LNCAP (cell line): ENCODE data around the gene C1orf122.

Experiments used
- TF ChIP-seq, protein P1 (sequence below): fragments of 450-650 bp; IDR thresholded peaks from 2 replicates; pipeline ENCODE4 v1.5.1; 2017; ENCODE audit warnings: mild to moderate bottlenecking

Gene C1orf122

DNA sequence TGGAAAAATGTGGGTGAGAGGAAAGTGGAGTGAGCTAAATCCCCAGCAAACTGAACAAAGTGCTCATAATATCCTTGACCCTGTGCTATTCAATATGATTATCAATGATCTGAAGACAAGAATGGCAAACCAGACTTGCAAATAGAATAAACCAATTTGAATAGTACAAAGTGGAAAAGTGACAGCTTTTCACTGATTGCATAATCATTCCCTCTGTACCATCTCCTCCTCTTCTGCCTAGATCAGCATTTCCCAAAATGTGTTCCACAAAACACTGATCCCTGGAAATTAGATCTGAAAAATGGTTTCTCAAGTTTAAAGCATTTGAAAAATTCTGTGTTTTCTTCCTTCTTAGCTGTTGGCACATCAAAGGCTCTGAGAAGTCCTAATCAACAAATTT lies 43.7 kb downstream of the C1orf122 start:
- TF ChIP-seq, protein P1, sequence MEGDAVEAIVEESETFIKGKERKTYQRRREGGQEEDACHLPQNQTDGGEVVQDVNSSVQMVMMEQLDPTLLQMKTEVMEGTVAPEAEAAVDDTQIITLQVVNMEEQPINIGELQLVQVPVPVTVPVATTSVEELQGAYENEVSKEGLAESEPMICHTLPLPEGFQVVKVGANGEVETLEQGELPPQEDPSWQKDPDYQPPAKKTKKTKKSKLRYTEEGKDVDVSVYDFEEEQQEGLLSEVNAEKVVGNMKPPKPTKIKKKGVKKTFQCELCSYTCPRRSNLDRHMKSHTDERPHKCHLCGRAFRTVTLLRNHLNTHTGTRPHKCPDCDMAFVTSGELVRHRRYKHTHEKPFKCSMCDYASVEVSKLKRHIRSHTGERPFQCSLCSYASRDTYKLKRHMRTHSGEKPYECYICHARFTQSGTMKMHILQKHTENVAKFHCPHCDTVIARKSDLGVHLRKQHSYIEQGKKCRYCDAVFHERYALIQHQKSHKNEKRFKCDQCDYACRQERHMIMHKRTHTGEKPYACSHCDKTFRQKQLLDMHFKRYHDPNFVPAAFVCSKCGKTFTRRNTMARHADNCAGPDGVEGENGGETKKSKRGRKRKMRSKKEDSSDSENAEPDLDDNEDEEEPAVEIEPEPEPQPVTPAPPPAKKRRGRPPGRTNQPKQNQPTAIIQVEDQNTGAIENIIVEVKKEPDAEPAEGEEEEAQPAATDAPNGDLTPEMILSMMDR = no peak

DNA sequence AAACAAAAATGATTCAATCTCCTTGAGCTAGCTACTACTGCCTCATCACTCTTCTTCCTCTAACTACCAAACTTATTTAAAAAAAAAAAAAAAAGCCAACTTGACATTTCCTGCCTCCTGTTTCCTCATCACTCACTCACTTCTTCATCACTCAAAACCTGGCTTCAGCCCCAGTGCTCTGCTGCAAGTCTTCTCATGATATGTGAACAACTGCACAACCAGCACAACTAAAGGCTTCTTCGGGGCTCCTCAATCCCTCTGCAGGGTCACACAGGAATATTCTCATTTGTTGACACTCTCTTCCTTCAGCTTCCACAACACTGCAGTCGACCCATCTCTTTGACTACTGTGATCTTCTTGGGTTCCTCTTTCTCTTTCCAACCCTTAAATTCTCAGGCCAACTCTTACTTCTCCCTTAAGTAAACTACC lies 44.2 kb downstream of the C1orf122 start:
- TF ChIP-seq, protein P1 = no peak

DNA sequence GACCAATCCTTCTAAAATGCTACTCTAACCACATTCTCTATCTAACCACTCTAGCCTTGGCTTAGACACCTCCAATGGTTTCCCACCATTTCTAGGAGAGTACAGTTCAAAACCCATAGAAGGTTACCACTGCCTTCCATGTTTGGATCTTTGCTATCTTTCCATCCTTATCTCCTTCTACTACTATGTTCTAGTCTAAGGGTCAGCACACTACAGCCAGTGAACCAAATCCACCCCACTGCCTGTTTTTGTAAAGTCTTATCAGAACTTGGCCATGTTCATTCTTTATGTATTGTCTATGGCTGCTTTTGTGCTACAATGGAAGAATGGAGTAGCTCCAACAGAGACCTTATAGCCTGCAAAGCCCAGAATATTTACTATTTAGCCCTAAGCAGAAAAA lies 45.6 kb downstream of the C1orf122 start:
- TF ChIP-seq, protein P1 = no peak

DNA sequence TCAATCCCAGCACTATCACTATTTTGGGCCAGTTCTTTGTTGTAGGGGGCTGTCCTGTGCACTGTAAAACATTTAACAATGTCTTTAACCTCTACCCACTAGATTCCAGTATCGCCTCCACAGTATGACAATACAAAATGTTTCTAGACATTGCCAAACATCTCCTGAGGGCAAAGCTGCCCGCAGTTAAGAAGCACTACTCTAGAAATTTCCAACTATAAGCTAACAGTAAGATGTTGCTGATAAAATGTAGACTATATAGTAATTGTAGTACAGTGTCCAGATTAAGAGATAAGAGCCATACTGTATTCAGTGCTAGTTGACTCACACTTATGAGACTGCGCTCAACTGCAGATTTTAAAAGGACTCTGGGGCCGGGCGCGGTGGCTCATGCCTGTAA lies 46.8 kb downstream of the C1orf122 start:
- TF ChIP-seq, protein P1 = no peak
